ENCODE measurements around the gene PITPNB.

Gene PITPNB

GRCh38 chr22:27825174-27825573 is 93.9 kb downstream of the PITPNB start:
- DNase-seq, result no peak

- DNase-seq, result no peak
These were observed 95.8 kb downstream of the PITPNB start for GRCh38 chr22:27823221-27823620.

- DNase-seq, result peak; percentile 42
These were observed 97.9 kb downstream of the PITPNB start for GRCh38 chr22:27820896-27821866.

GRCh38 chr22:27816552-27816951 is 102.5 kb downstream of the PITPNB start:
- DNase-seq, result no peak

GRCh38 chr22:27815826-27816530 is 103.1 kb downstream of the PITPNB start:
- DNase-seq, result no peak

GRCh38 chr22:27814993-27815392 is 104.1 kb downstream of the PITPNB start:
- DNase-seq, result no peak

- DNase-seq, result no peak
These were observed 107.3 kb downstream of the PITPNB start for GRCh38 chr22:27811778-27812177.

GRCh38 chr22:27810609-27811151 is 108.4 kb downstream of the PITPNB start:
- no peak for DNase-seq

GRCh38 chr22:27809700-27810608 is 109.1 kb downstream of the PITPNB start:
- DNase-seq, result no peak

- no peak for DNase-seq
These were observed 109.8 kb downstream of the PITPNB start for GRCh38 chr22:27809226-27809603.

GRCh38 chr22:27808451-27809225 is 110.4 kb downstream of the PITPNB start:
- DNase-seq, result no peak

GRCh38 chr22:27805841-27806240 is 113.2 kb downstream of the PITPNB start:
- no peak for DNase-seq

GRCh38 chr22:27804470-27805297 is 114.4 kb downstream of the PITPNB start:
- peak; percentile 41 for DNase-seq

GRCh38 chr22:27803841-27804415 is 115.1 kb downstream of the PITPNB start:
- no peak for DNase-seq

GRCh38 chr22:27802346-27803073 is 116.5 kb downstream of the PITPNB start:
- no peak for DNase-seq

Measured in NCI-H526 treated with DMSO at 0.1 percent for 48 hours (cell line).